IMR-90 (cell line): Measurements from ENCODE around the gene RALA. TPM values are rescaled to one million over a fixed set of nuclear protein-coding genes. Genes with fewer than 3 reads are reported as not detected.

ENCODE experiments used
- ATAC-seq: fragments of 200-7000 bp; cut with Tn5 transposase; 2 replicates; pipeline ENCODE4 v1.9.1; 2020; ENCODE audit warnings: low read depth, mild to moderate bottlenecking, moderate library complexity
- BruUV-seq: library from RNA; stranded (reverse); fragments of 400-500 nt; replicated peaks from 2 replicates; lab custom pipeline; 2021; lab: Mats Ljungman, UMichigan
- CTCF ChIA-PET: fragments of 300-600 bp; formaldehyde crosslinking; extraction: SDS; loops from one replicate; lab custom pipeline; 2021; ENCODE audit warnings: antibody characterized with exemption; lab: Yijun Ruan, JAX
- POLR2A ChIA-PET: fragments of 300-600 bp; sonication (Branson Sonifier 250); formaldehyde crosslinking; loops from one replicate; lab custom pipeline; 2022; ENCODE audit warnings: antibody characterized with exemption; ENCODE audit not compliant: unreplicated experiment; lab: Charles Lee
- DNase-seq: peaks from one replicate; pipeline ENCODE4 v3.0.0; 2013
- H2AFZ ChIP-seq: replicated peaks from 2 replicates; pipeline ENCODE3; 2013; ENCODE audit warnings: low read length, mild to moderate bottlenecking; ENCODE audit not compliant: poor library complexity
- H2AK5ac ChIP-seq: 2 replicates; pipeline ENCODE4 v1.6.1; 2013; ENCODE audit warnings: low read depth, low read length, inconsistent platforms
- H2AK9ac ChIP-seq: replicated peaks from 2 replicates; pipeline ENCODE3; 2013; ENCODE audit warnings: mild to moderate bottlenecking, low read depth, low read length, moderate library complexity; ENCODE audit not compliant: poor library complexity
- H2BK120ac ChIP-seq: 2 replicates; pipeline ENCODE4 v1.6.1; 2013; ENCODE audit warnings: low read depth, low read length, inconsistent platforms
- H2BK15ac ChIP-seq: 3 replicates; pipeline ENCODE4 v1.6.1; 2013; ENCODE audit warnings: low read depth, low read length, inconsistent platforms
- H2BK20ac ChIP-seq: 2 replicates; pipeline ENCODE4 v1.6.1; 2013; ENCODE audit warnings: low read depth, mild to moderate bottlenecking, inconsistent platforms, low read length, moderate library complexity
- H2BK5ac ChIP-seq: 2 replicates; pipeline ENCODE4 v1.6.1; 2013; ENCODE audit warnings: mild to moderate bottlenecking, low read depth, low read length, inconsistent platforms; ENCODE audit not compliant: poor library complexity, severe bottlenecking
- H3K14ac ChIP-seq: replicated peaks from 2 replicates; pipeline ENCODE4 v1.6.1; 2013; ENCODE audit warnings: low read depth, low read length, inconsistent platforms
- H3K18ac ChIP-seq: 2 replicates; pipeline ENCODE4 v1.6.1; 2013; ENCODE audit warnings: low read depth, low read length, control low read depth
- H3K23ac ChIP-seq: 2 replicates; pipeline ENCODE4 v1.6.1; 2013; ENCODE audit warnings: low read depth, low read length, inconsistent platforms
- H3K27ac ChIP-seq: 2 replicates; pipeline ENCODE4 v1.5.1; 2013; ENCODE audit warnings: mild to moderate bottlenecking, control low read depth, low read length; ENCODE audit not compliant: insufficient read depth
- H3K27me3 ChIP-seq: 2 replicates; pipeline ENCODE4 v1.6.1; 2013; ENCODE audit warnings: low read length; ENCODE audit not compliant: control insufficient read depth, insufficient read depth
- H3K36me3 ChIP-seq: 2 replicates; pipeline ENCODE4 v1.6.1; 2013; ENCODE audit warnings: low read length, mixed read lengths; ENCODE audit not compliant: control insufficient read depth, insufficient read depth
- H3K4ac ChIP-seq: 2 replicates; pipeline ENCODE4 v1.6.1; 2013; ENCODE audit warnings: low read depth, low read length, inconsistent platforms
- H3K4me1 ChIP-seq: 2 replicates; pipeline ENCODE4 v1.6.1; 2013; ENCODE audit warnings: low read length, mixed read lengths; ENCODE audit not compliant: control insufficient read depth, insufficient read depth
- H3K4me2 ChIP-seq: 2 replicates; pipeline ENCODE4 v1.6.1; 2013; ENCODE audit warnings: low read depth, mild to moderate bottlenecking, control low read depth, low read length, moderate library complexity
- H3K4me3 ChIP-seq: 2 replicates; pipeline ENCODE4 v1.5.1; 2013; ENCODE audit warnings: low read depth, mild to moderate bottlenecking, control low read depth, low read length, moderate library complexity; ENCODE audit not compliant: insufficient read depth
- H3K56ac ChIP-seq: 2 replicates; pipeline ENCODE4 v1.6.1; 2013; ENCODE audit warnings: low read length, inconsistent platforms; ENCODE audit not compliant: insufficient read depth; ENCODE audit errors: extremely low read depth
- H3K79me1 ChIP-seq, 2 experiments: 2 replicates each; pipeline ENCODE4 v1.6.1; 2013; ENCODE audit warnings: low read length in 2 of 2, inconsistent platforms in 1 of 2, low read depth in 1 of 2
- H3K9ac ChIP-seq: 2 replicates; pipeline ENCODE4 v1.6.1; 2013; ENCODE audit warnings: low read depth, low read length, control low read depth
- H3K9me1 ChIP-seq: 2 replicates; pipeline ENCODE4 v1.6.1; 2013; ENCODE audit warnings: low read length, inconsistent platforms; ENCODE audit not compliant: insufficient read depth
- H3K9me3 ChIP-seq: 2 replicates; pipeline ENCODE4 v1.6.1; 2013; ENCODE audit warnings: low read length; ENCODE audit not compliant: control insufficient read depth, insufficient read depth
- H4K20me1 ChIP-seq: 2 replicates; pipeline ENCODE4 v1.6.1; 2013; ENCODE audit warnings: low read length, inconsistent platforms; ENCODE audit not compliant: insufficient read depth
- H4K5ac ChIP-seq: 2 replicates; pipeline ENCODE4 v1.6.1; 2013; ENCODE audit warnings: mild to moderate bottlenecking, low read depth, low read length, control low read depth
- H4K8ac ChIP-seq, 2 experiments: 2 replicates each; pipeline ENCODE4 v1.6.1; 2013; ENCODE audit warnings: low read depth in 2 of 2, low read length in 2 of 2, control low read depth in 1 of 2, inconsistent platforms in 1 of 2
- H4K91ac ChIP-seq: 2 replicates; pipeline ENCODE4 v1.6.1; 2013; ENCODE audit warnings: low read depth, low read length, inconsistent platforms; ENCODE audit not compliant: insufficient read depth
- CEBPB ChIP-seq: IDR thresholded peaks from 2 replicates; pipeline ENCODE4 v1.6.1; 2012; ENCODE audit warnings: low read depth, low read length, improper control_type of control experiment
- CHD1 ChIP-seq: IDR thresholded peaks from 2 replicates; pipeline ENCODE4 v1.6.1; 2012; ENCODE audit warnings: low read depth, low read length, improper control_type of control experiment
- FOS ChIP-seq: fragments of 150-350 bp; IDR thresholded peaks from 2 replicates; pipeline ENCODE4 v1.6.1; 2016; ENCODE audit warnings: low read depth, low read length
- MAFK ChIP-seq: IDR thresholded peaks from 2 replicates; pipeline ENCODE4 v1.6.1; 2012; ENCODE audit warnings: low read depth, low read length, improper control_type of control experiment
- MAZ ChIP-seq: IDR thresholded peaks from 2 replicates; pipeline ENCODE4 v1.6.1; 2012; ENCODE audit warnings: low read depth, mild to moderate bottlenecking, low read length, improper control_type of control experiment, moderate library complexity, borderline replicate concordance
- MXI1 ChIP-seq: IDR thresholded peaks from 2 replicates; pipeline ENCODE4 v1.6.1; 2012; ENCODE audit warnings: low read depth, mild to moderate bottlenecking, low read length, moderate library complexity, borderline replicate concordance
- NFE2L2 ChIP-seq: fragments of 150-350 bp; IDR thresholded peaks from 2 replicates; pipeline ENCODE4 v1.6.1; 2016; ENCODE audit warnings: low read depth, mild to moderate bottlenecking, low read length
- POLR2A ChIP-seq: IDR thresholded peaks from 2 replicates; pipeline ENCODE4 v1.6.1; 2012; ENCODE audit warnings: mild to moderate bottlenecking, low read depth, low read length
- RCOR1 ChIP-seq: IDR thresholded peaks from 2 replicates; pipeline ENCODE4 v1.6.1; 2012; ENCODE audit warnings: mild to moderate bottlenecking, low read length, improper control_type of control experiment; ENCODE audit not compliant: insufficient replicate concordance
- WGBS, 2 experiments: methylation state at CpG; one replicate each; pipeline versions ENCODE4 v1.1.5 to v1.1.7; 2013; ENCODE audit warnings: missing lambda C conversion rate in 2 of 2; ENCODE audit not compliant: insufficient read length in 1 of 2; ENCODE audit errors: extremely low coverage in 2 of 2; 5-methylcytosine and 5-hydroxymethylcytosine counted together
- dilution Hi-C: fragments of 300-500 bp; cut with HindIII; formaldehyde crosslinking; loops from one replicate; pipeline ENCODE4 v1.14.3; 2018; ENCODE audit warnings: low sequenced_read_pairs; ENCODE audit not compliant: unreplicated experiment
- in situ Hi-C: fragments of 300-500 bp; cut with MboI; formaldehyde crosslinking; loops from 3 replicates; pipeline ENCODE4 v1.14.3; 2019; ENCODE audit warnings: low sequenced_read_pairs, inconsistent platforms, mixed read lengths
- intact Hi-C: fragments of 100-400 bp; cut with micrococcal nuclease; formaldehyde crosslinking; loops from 2 replicates; pipeline ENCODE4 v1.10.0; 2022
- polyA plus RNA-seq, 3 experiments: library from polyadenylated mRNA; depleted of rRNA; stranded (reverse); fragments of >200 nt; gene quantifications; 2 replicates each; pipeline ENCODE4 v1.2.3, GENCODE V29; 2012; ENCODE audit warnings: low replicate concordance in 1 of 3
- total RNA-seq: library from RNA; depleted of rRNA; stranded (reverse); fragments of >200 nt; gene quantifications from 2 replicates; pipeline ENCODE4 v1.2.3, GENCODE V29; 2012

The RALA gene
- total and polyA plus RNA-seq, 2 of the 4 experiments (the other 2 are of a cell fraction) = 7.7 to 20.5 TPM

GRCh38 chr7:39749177-39749576 is 125.8 kb downstream of the RALA start:
- no peak overlapping the region for H3K23ac ChIP-seq
- no peaks in the 10 kb centered on the region for H3K36me3 ChIP-seq
- ChIA-PET CTCF (interaction anchor here (7.3 kb wide), 1 partner anchor 169 kb away, joined by 90 read pairs; no protein-coding TSS in a partner anchor), POLR2A (interaction anchor here (0.5 kb wide), 1 partner anchor 215 kb away, joined by 5 read pairs; no protein-coding TSS in a partner anchor)
- peaks cover 9 to 53% of the 10 kb centered on the region in 2 experiments; a peak in 2 of 4 replicates for H3K79me1 ChIP-seq
- no peak overlapping the region for H2AK5ac ChIP-seq
- peak overlapping the region; percentile 56; the same call in 1 of the 2 replicates for H2BK20ac ChIP-seq
- DNase-seq (peak; percentile 88), ATAC-seq (peak; percentile 70)
- no peak overlapping the region for H3K18ac ChIP-seq
- no peak overlapping the region for H4K5ac ChIP-seq
- no peaks in the 10 kb centered on the region for H3K9me3 ChIP-seq
- H3K4ac ChIP-seq = no peak overlapping the region
- no peak overlapping the region for H4K8ac ChIP-seq
- H2BK120ac ChIP-seq = no peak overlapping the region
- no peak overlapping the region for H4K91ac ChIP-seq
- peak; percentile 86 for TF ChIP-seq FOS
- TF ChIP-seq CHD1 = no peak
- TF ChIP-seq NFE2L2 = no peak
- no peak for TF ChIP-seq MAFK
- no peak for TF ChIP-seq MXI1
- no peak for TF ChIP-seq RCOR1
- no peak for TF ChIP-seq MAZ
- no peak for TF ChIP-seq CEBPB
- TF ChIP-seq POLR2A = no peak
- no peak overlapping the region for H3K14ac ChIP-seq
- no peak overlapping the region for H2AFZ ChIP-seq
- H3K4me3 ChIP-seq = no peak overlapping the region
- dilution Hi-C loops (no loop called here), in situ Hi-C loops (loop anchor here (5.0 to 25.0 kb wide), 2 partner anchors 167 to 912 kb away; no protein-coding TSS in a partner anchor), intact Hi-C loops (loop anchor here (5.0 kb wide), 1 partner anchor 303 kb away; no protein-coding TSS in a partner anchor)
- H2AK9ac ChIP-seq = no peak overlapping the region
- H4K20me1 ChIP-seq = no peaks in the 10 kb centered on the region; the same call in 1 of the 2 replicates
- no CpG with 5 or more reads among the region's 1 CpG for WGBS, 2 experiments
- BruUV-seq = no TSS peak
- H3K4me2 ChIP-seq = 0 out of 2 replicates have a peak overlapping the region, but pooled peaks have one; percentile 1
- peaks cover 14% of the 10 kb centered on the region for H3K9me1 ChIP-seq
- no peak overlapping the region for H3K9ac ChIP-seq
- H3K27me3 ChIP-seq = no peaks in the 10 kb centered on the region
- H3K4me1 ChIP-seq = peaks cover 11% of the 10 kb centered on the region
- H2BK15ac ChIP-seq = no peak overlapping the region
- no peak overlapping the region for H3K56ac ChIP-seq
- H3K27ac ChIP-seq = no peak overlapping the region
- H2BK5ac ChIP-seq = no peak overlapping the region
